Activated CD8-positive, alpha-beta memory T cell treated with anti-CD3 and anti-CD28 coated beads, Interleukin-2, amount 50 U/mL, for 4 hours (primary cell): ENCODE results near the gene TES.

Source experiments
- DNase-seq: peaks from one replicate; pipeline ENCODE4 v3.0.0-alpha.2; 2020

Gene TES

GRCh38 chr7:116249969-116250553 lies 39.7 kb downstream of the TES start:
- DNase-seq: no peak

DNA sequence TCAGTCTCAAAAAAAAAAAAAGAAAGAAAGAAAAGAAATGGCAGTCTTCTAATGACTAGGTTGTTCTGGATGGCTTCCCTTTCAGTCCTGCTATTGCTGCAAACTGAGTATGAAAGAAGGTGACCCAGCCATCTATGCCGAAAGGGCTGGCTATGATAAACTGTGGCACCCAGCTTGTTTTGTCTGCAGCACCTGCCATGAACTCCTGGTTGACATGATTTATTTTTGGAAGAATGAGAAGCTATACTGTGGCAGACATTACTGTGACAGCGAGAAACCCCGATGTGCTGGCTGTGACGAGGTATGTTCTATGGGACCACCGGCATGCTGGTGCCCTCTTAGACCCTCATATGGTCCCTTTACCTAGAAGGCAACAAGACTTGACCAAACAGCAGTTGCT lies 41.3 kb downstream of the TES start:
- no peak for DNase-seq

GRCh38 chr7:116252249-116252648 lies 41.9 kb downstream of the TES start:
- no peak for DNase-seq

DNA sequence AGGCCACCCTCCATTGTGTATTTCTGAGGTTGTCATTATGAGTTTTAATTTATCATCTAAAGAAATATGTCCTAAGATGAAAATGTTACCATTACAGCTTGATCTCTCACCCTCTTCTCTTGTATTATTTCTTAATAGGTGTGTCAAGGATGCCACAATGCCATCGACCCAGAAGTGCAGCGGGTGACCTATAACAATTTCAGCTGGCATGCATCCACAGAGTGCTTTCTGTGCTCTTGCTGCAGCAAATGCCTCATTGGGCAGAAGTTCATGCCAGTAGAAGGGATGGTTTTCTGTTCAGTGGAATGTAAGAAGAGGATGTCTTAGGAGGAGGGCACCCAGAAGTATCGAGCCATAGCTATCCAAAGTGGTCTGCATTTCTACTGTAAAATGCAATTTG lies 46.8 kb downstream of the TES start:
- no peak for DNase-seq

- DNase-seq: no peak
These were observed 48.4 kb downstream of the TES start for GRCh38 chr7:116258734-116259133.

DNA sequence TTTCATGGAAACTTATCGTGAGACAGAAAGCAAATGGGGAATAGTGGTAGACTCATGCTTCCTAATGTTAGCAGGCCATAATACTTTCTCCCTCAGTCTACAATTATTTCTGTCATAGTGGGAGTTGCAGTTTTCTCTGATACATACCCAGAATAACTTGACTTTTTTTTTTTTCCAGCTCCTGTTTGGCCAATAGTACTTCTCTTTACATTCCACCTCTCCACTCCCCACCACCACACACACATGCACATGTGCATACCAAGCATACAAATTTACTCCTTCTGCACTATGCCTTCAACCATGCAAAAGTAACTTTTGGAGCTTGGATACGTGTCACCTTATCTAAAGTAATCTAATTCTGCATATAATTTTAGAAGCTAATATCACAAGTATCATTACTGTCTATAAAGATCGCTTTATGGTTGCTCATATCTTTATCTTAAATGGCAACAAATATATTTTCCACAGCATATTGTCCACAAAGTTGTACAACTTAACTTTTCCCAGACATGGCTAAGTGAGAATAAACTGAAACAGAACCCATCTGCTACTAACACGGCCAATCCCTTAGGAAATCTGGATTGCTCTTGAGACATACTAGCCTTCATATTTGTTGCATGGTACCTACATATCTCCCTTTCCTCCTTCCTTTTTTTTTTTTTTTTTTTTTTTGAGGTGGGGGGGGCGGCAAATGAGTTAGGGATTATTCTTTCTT lies 49.0 kb downstream of the TES start:
- DNase-seq: no peak

DNA sequence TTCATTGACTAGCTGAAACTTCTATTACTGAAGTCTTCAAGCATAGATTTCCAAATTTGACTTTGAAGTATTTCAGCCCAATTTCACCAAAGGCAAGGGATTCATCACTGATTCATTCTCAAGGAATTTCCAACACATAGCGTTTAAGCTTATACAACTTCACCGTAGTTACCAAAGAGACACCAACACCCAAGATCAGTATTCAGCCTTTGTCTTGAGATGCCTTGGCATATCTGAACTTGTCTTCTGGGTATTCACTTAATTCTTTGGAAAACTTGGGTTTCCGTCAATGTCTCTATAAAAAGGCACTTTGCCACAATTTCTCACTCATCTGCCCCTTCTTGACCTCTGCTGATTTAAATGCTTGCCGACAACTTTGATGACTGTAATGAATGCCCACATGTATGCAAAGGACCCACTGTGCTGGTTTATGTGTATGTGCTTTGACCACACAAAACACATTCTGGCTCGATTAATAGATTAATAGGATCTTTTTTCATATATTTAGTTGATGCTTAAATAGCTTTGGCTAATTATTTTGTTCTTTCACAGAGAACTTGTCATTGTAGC lies 49.6 kb downstream of the TES start:
- no peak for DNase-seq

GRCh38 chr7:116261904-116262303 lies 51.6 kb downstream of the TES start:
- DNase-seq: no peak

DNA sequence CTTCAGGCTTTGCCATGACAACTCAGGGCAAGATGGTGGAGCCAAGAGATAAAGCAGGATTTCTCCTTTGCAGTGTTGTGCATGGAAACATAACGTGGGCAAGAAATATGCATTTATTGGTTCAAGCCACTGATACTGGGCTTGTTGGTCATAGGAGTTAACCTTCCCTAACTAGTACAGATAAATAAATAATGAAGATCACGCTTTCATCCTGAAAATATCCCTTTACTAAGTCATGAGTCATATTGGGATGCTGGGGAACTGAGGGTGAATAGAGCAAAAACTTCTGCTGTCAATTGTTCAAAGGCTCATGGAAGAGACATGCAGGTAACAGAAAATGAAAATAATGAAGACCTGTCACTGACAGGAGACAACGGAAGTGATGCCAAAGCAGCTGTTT lies 55.5 kb downstream of the TES start:
- DNase-seq: no peak

DNA sequence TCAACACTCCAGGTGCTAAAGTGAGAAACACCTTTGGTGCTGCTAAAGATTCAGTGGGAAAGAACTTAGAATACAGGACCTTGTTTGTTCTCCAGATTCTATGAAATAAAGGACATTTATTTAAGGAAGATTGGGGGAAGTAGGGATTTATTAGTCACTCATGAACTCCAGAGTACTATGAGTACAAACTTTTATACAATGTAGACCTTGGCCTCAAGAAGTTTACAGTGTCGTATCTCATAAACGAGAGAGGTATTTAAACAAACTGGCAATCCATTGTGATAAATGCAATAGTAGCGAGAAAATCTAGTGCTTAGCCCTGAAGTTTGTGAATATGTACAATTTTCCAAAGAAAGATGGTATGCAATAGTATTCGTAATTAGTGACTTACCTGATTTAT lies 59.1 kb downstream of the TES start:
- no peak for DNase-seq

- no peak for DNase-seq
These were observed 61.0 kb downstream of the TES start for GRCh38 chr7:116271161-116271913.

GRCh38 chr7:116271963-116272886 lies 61.9 kb downstream of the TES start:
- no peak for DNase-seq

GRCh38 chr7:116273283-116273917 lies 63.1 kb downstream of the TES start:
- DNase-seq: no peak

DNA sequence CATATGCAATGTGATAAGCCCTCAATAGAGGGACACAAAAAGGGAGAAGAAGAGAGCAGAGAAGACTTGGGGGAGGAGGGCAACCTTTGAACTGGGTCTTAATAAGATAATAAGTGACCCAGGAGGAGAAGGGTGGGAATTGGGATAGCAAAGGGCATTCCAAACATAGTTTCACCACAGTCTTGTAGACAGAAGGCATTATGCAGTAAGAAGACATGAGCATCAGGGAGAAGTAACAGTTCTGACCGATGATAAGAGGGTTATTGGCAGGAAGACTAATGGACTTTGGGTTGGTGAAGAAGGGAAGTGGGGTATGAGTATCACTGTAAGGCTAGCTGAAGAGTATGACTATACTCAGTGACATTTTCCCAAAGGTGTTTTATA lies 63.6 kb downstream of the TES start:
- no peak for DNase-seq

DNA sequence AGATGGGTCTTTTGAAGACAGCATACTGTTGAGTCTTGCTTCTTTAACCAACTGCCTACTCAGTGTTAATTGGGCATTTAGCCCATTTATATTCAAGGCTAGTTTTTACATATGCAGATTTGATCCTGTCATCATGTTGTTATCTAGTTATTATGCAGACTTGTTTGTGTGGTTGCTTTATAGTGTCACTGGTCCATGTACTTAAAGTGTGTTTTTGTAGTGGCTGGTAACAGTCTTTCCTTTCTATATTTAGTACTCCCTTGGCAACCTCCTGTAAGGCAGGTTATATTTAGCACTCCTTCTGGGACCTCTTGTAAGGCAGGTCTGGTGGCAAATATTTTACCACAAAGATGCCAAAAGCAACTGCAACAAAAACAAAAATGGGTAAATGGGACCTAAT lies 66.7 kb downstream of the TES start:
- no peak for DNase-seq

DNA sequence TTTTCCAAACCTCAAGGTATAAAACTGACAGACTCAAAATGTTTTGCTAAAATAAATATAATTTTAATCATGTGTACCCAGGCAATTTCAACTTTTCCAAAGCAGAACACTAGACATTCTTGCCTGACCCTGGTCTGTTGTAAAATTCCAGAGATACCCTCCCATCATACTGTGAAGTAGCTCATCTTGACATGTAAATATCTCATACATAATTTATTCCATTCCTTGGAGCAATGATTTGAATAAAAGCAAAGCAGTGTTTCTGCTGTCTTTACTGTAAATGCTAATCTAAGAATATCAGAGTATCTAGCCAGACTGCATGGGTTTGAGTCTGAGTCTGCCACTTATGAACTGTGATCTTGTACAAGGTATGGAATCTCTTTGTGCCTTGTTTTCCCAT lies 68.9 kb downstream of the TES start:
- no peak for DNase-seq

- no peak for DNase-seq
These were observed 70.5 kb downstream of the TES start for GRCh38 chr7:116280803-116281202.

DNA sequence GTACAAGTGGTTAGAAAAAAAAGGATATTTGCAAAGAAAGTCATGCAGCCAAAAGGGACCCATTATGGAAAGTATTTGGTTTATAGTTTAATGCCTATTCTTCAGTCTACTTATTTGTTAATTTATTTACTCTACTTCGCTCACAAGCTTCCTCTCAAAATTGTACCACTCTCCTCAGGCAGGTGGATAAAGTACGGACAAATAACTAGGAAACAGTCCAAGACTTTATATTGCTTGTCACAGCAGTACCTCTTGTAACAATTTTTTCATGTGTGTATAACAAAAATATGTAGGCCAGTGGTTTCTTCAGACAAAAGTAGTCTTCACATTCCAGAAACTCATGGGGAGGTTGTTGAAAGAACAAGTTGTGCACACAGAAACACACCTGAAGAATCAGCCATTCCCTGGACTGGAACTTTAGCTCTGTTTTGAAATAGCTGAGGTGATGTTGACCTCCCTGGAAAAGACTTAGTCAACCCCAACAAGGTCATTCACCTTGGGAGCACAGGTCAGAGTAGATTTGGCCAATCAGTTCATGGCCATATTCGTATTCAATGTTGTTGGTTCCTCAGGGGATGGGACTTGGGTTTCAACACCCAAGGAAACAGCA lies 73.4 kb downstream of the TES start:
- no peak for DNase-seq

DNA sequence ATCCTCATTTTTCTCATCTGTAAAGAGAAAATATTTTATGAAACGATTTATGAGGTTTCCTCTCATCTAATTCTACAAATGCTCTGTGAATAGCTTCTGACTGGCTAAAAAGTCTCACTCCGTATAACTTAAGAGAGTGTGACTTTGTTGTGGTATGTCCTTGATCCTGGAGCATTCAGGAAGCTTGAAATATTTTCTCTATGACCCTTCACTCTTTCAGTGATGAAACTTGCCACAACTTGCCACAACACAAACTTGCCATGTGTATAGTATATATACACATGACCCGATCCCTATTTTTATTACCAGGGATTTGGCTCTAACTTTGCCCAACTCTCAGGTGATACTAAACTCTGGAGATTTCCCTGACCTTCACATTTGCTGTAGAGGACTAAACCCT lies 74.1 kb downstream of the TES start:
- no peak for DNase-seq

GRCh38 chr7:116285252-116285651 lies 74.9 kb downstream of the TES start:
- DNase-seq: no peak

- DNase-seq: no peak
These were observed 80.4 kb downstream of the TES start for GRCh38 chr7:116290740-116291139.

GRCh38 chr7:116291937-116292336 lies 81.6 kb downstream of the TES start:
- DNase-seq: no peak
